Measurements from ENCODE around the gene IGF2R.
"Not testable (repeated sequence)": the region's sequence is repeated elsewhere in the genome, so short reads cannot be mapped to it uniquely, and the experiment has no call there.

IGF2R gene

GRCh38 chr6:160138839-160139419 is 170.0 kb downstream of the IGF2R start:
- no peak for DNase-seq (ENCODE audit: low read depth in 2 of 2)

GRCh38 chr6:160139420-160139851 is 170.6 kb downstream of the IGF2R start:
- DNase-seq (ENCODE audit: low read depth in 2 of 2): no peak

GRCh38 chr6:160140493-160140892 is 171.6 kb downstream of the IGF2R start:
- not testable (repeated sequence) for DNase-seq (ENCODE audit: low read depth in 2 of 2)

GRCh38 chr6:160141001-160141726 is 172.3 kb downstream of the IGF2R start:
- no peak for DNase-seq (ENCODE audit: low read depth in 2 of 2)

- no peak for DNase-seq (ENCODE audit: low read depth in 2 of 2)
Observed at GRCh38 chr6:160142115-160142715, 173.3 kb downstream of the IGF2R start.

GRCh38 chr6:160146454-160147145 is 177.7 kb downstream of the IGF2R start:
- no peak for DNase-seq (ENCODE audit: low read depth in 2 of 2)

GRCh38 chr6:160147146-160147536 is 178.3 kb downstream of the IGF2R start:
- no peak for DNase-seq (ENCODE audit: low read depth in 2 of 2)

- no peak for DNase-seq (ENCODE audit: low read depth in 2 of 2)
Observed at GRCh38 chr6:160154471-160154870, 185.6 kb downstream of the IGF2R start.

- no peak for DNase-seq (ENCODE audit: low read depth in 2 of 2)
Observed at GRCh38 chr6:160156842-160157241, 188.0 kb downstream of the IGF2R start.

- DNase-seq (ENCODE audit: low read depth in 2 of 2): no peak
Observed at GRCh38 chr6:160160450-160160849, 191.6 kb downstream of the IGF2R start.

Data from activated CD8-positive, alpha-beta memory T cell treated with anti-CD3 and anti-CD28 coated beads for 4 hours (primary cell).